Stimulated activated CD8-positive, alpha-beta memory T cell treated with anti-CD3 and anti-CD28 coated beads, Interleukin-7, amount 100 ng/mL, for 1 hour (primary cell): ENCODE measurements around the gene SPHKAP.
"Not testable (repeated sequence)": the region's sequence is repeated elsewhere in the genome, so short reads cannot be mapped to it uniquely, and the experiment has no call there.

Experiments used
- DNase-seq, 2 donors: peaks; one replicate each; pipeline ENCODE4 v3.0.0-alpha.2; 2020; ENCODE audit warnings: low read depth in 2 of 2

Gene SPHKAP

DNA sequence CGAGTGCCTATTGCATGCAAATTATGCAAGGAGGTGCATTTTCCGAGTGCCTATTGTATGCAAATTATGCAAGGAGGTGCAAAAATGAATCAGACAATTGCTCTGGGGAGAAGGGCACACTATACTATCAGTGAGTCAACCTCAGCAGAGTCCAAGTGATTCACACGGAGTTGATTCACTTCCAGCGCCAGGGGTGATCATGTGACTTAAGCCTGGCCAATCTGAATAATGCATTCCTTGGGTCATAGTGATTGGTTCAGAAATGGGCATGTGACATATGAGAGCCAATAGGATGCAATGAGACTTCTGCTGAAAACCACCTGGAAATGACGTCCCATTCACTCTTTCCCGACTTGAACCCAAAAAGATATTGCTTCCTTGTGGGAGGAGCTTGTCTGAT, 157.9 kb downstream of the SPHKAP start:
- DNase-seq = no peak

DNA sequence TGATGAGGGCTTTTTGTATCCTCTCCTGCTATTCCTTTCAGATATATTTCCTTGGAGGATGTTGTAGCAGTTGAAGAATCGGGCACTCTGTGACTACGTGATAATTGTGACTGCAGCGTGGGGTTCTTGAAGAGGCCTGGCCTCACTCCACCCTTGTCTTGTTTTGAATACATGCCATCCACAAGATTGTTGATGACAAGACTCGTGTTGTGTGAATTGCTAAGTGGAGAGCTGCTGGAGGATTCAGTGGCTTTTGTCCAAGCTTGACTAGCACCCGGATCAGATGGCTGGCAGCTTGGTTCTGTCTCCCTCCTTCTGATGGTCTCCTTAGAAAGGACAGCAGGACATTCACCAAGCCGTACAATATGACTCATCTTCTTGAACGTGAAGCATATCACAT, 163.2 kb downstream of the SPHKAP start:
- no peak for DNase-seq

DNA sequence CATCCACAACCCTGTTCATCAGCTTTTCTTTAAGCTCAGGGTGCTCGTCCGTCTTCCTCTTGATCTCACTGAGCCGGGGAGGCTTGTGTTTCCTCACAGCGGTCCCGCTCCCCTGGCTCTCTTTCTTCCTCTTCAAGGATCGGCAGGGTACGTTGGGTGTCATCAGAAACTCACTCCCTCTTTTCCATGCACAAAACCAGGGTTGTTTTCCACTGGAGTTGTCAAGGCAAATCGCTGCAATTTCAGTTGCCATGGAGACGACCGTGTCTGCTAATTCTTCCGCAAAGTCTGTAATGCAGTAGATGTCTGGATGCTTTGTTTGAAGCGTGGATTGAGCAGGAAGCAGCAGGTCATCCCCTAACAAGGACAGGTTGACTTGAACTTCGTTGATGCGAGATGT, 163.7 kb downstream of the SPHKAP start:
- DNase-seq = no peak

DNA sequence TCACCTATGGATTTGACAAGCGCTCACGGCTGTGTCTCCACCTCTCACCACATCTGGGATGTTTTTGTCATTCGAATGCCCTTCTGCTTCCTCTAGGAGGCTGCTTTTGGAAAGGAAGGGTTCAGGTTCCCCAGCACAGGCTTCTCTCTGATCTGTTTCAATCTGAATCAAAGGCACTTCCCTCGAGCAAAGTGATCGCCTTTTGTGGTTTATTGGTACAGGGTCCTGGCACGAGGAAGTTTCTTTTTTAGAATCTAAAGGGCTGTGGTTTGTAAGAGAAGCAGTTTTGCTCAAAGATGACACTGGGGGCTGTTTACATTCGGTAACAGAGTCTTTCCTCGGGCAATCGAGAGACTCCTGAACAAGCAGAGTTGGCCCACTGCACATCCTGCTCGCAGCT, 165.1 kb downstream of the SPHKAP start:
- DNase-seq = no peak

DNA sequence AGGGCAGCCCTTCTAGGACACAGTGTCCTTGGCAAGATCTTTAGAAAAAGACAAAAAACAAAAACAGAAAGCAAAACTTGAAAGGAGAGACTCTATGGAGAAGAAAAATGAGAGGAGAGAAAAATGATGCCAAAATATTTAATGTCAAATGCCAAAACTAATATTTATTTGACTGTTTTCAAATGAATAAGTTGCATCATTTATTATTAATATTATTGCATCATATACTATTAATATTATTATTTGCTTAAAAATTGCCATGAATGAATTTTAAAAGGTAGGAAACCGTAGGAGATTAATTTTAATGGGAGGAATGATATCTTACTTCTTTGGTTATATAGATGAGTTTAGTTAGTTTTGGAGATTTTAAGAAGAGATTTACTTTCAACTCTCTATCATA, 165.7 kb downstream of the SPHKAP start:
- no peak for DNase-seq

DNA sequence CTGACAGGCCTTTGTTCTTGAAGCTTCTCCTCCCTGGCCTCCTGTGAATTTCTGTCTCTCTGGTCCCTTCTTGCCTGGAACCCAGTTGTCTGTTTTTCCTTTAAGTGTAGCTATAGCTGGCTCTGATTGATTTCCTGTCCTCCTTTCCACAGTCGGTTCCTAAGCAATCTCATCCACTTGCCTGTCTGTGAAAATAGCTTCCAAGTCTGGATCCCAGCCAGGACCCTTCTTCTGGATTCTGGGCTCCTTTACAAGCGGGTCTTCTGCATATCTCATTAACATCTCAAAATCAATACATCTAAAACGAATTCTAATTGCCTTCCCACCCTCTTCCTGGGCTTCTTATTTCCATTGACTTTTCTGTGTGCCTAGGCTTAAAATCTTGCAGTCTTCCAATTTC, 185.1 kb downstream of the SPHKAP start:
- no peak for DNase-seq

DNA sequence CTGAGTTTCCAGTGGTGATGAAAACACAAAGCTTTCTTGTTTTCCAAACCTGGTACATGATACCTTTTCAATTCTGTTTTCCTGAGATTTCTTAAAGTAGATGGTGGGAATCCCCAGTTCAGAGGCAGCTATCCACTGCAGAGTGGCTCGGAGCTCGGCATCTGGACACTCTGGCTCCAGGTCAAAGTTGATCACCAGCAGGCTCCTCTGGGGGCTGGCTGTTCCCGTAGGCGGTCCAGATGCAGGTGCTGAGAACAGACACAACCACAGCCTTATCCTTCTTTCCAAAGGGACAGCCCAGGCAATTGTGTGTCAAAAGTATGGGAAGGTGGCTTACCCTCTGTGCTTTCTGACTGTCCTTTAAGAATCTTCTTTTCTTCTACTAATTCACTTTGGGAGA, 190.6 kb downstream of the SPHKAP start:
- no peak for DNase-seq

DNA sequence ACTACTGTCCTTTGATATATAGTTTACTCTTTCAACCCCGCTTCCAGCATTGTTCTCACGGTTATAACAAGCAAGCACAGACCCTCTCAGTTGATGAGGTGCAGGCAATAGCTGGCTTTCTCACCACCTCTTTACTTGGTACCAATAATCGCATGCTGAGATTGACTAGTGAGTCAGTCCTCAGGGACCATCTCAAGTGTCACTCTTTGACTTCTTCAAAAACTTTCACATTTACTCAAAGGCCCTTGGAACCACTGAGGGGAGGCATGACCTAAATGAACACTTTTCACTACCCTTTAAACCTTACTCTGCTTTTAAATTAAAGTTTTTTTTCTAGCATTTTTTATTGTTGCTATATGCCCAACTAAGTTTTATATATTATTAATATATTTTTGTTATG, 208.2 kb downstream of the SPHKAP start:
- DNase-seq = no peak

DNA sequence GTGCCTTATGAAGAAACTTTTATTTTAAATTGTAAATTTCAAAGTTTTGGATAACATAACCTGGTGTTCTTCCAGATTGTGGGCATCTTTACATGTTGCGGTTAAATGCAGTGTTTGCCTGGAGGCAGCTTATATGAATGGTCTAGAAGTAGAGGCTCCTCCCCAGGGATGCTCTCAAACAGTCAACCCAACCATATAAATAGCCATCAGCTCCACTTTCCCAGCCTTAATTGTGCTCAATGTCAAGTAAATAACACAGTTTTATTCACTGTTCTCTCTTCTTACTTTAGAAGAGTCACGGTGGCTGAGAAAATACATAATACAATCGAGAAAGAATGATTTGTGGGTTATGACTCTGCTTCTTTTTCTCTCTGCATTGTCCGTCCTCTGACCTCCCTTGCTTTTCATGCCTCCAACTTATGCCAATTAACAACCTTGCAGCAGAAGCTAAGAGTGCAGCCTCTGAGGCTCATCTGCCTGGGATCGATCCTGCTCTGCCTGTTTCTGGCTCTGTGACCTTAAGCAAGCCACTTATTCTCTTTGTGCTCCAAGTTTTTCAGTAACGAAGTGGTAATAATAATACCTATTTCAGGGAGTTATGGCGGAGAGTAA, 209.8 kb downstream of the SPHKAP start:
- no peak for DNase-seq

DNA sequence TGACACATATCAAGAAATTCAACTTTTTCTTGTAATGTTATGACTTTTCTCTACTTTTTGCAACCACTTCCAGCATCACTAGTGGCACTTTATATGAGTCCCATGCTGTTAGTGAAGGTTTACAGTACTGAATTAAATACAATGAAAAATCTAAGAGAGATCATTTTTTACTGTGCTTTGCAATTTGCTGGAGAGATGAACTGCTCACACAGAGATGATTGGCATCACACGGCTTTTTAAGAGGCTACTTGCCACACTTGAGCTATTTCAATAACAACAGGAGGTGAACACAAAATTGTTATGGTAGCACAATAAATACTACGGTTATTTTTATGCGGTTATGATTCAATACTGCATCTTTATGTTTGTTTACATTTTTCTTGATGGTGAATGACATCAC, 221.2 kb downstream of the SPHKAP start:
- no peak for DNase-seq

DNA sequence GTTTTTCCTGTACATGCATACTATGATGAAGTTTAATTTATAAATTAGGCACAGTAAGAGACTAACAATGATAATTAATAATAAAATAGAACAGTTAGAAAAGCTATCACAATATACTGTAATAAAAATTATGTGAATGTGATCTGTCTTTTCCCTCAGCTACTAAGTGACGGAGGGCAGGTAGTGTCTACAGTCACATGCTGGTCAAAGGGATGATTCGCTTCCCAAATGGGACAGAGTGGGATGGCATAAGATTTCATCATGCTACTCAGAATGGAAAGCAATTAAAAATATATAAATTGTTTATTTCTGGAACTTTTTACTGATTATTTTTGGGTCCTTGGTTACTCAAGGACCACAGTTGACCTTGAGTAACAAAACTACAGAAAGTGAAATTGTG, 238.5 kb downstream of the SPHKAP start:
- no peak for DNase-seq

DNA sequence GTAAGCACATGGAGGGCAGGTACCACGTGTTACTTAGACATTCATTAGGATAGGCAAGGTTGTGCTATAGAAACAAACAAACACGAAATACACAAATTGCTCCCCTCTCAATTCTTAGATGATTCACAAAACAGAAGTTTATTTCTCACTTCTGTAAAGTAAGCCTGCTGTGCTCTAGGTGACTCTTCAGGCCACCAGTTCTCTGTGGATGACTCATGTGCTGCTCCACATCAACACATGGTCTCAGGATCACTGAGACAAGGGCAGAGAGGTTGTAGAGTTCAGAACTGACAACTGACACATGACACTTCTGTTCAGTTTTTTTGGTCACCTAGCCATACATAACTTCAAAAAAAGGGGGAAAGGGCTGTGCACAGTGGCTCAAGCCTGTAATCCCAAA, 239.5 kb downstream of the SPHKAP start:
- DNase-seq = no peak

DNA sequence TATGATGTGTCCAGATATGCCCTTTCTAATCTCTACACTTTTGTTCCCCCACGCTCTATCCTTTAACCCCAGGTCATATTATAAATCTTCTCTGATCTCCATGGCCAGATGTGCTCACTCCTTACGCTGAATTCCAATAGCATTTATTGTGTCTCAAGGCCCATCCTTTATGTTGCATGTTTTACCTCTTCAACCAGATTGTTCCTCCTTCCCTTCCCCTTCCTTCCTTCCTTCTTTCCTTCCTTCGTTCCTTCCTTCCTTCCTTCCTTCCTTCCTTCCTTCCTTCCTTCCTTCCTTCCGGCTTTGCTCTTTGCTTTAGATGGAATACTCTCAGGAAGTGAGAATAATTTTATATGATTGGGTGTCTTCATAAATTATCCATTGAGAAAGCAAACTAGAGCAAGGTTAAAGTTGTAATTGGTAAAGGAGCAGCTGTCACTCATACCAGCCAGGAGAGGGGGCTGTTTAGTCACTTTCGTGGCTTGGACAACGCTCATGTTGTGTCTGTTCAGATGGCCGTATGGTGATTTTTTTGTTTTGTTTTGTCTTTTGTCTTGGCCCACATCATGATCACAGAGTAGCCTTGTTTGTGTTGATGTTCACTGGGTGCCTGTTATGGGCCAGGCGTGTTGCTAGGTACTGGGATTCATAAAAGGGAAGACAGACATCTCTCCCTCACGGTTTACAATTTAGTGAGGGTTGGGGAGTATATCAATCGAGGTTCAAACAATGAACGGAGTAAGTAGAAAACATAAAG, 242.0 kb downstream of the SPHKAP start:
- no peak for DNase-seq

DNA sequence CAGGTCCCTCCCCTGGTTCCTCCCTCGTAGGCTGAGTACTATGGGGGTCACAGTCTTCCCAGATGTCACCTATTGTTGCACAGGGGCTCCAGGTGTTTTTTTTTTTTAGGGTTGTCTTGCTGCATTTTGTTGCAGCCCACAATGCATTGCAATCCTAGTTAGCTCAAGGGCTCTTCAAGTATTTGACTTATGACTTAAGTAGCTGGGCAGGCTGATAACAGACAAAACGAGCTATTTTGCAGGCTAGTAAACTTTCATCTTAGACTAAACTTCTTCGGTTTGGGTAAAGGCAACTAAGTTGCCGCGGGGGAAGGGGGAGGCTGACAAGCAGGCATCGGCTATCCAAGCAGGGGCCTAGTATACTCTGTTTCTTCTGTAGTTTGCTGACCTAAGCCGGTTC, 245.2 kb downstream of the SPHKAP start:
- not testable (repeated sequence) for DNase-seq

DNA sequence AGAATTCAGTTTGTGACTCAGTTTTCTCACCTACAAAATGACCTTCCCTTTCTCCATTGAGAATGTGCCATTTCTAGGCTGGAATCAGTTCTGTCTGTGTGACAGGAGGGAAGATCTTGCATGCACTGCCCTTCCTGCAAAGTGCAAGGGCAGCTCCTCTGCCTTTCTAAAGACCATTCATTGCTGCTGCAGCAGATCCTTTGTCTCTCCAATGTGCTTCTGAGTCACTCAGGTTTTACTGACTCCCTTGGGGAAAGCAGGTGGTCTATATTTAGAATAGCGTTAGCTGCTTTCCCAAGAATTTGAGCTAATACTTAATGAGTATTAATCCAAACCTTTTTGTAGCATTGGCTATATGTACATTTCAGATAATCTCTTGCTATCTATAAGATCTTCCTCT, 247.6 kb downstream of the SPHKAP start:
- no peak for DNase-seq

DNA sequence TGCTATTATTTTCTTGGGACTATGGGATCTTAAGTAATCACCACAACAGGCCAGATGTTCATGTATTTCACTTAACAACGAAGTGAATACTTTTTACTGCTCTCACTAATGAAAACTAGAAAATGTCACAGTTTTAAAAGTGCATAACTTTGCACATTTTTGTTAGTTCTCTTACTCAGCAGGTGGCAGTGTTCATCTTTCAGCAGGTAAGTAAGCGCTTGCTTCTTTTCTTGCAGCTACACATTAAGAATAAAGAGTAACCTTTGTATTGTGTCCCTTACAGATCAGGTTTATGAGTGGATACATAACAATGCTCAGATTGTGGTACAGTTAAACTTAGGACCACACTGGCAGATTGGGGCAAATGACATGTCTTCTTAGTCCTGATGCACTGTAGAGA, 249.1 kb downstream of the SPHKAP start:
- DNase-seq = no peak

DNA sequence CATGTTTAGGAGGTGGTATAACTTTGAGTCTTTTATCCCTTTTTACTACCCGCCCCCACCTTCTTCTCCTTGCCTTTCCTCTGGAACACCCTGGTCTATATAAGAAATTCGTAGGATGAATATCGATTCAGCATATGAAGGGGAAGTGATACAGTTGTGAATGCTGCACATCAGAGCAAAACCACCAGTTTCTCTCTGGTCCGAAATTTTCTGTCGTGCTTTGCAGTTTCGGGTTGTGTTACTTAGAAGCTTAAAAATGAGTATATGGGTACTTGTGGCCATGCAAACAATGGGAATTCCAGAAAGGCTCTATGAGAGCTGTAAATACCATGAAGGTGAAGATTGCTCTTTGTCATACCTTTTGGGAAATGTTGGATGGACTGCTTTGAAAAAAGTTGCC, 249.5 kb downstream of the SPHKAP start:
- DNase-seq = no peak
